Measurements from ENCODE around the gene TBCA. TPM values are rescaled to one million over a fixed set of nuclear protein-coding genes. Genes with fewer than 3 reads are reported as not detected.

TBCA gene
- total and polyA plus RNA-seq, 8 donors, result 33.3 to 328 (median 127) TPM

GRCh38 chr5:77812926-77813589 is 36.9 kb upstream of the TBCA start:
- DNase-seq, result no peak
- H3K9me3 ChIP-seq, result peaks cover 0 to 10% (median 5%) of the 10 kb centered on the region in 4 donors
- H3K27me3 ChIP-seq, result no peaks in the 10 kb centered on the region
- intact Hi-C loops (cut with DNase I; ENCODE audit: low total_unique reads), result no loop called here
- no peak overlapping the region for H3K4me3 ChIP-seq
- no peak overlapping the region for H3K27ac ChIP-seq
- H3K4me1 ChIP-seq, result no peaks in the 10 kb centered on the region
- H3K36me3 ChIP-seq, result no peaks in the 10 kb centered on the region
- TF ChIP-seq EP300 (IDR thresholded peaks at IDR 0.05) (no peak), POLR2AphosphoS5 (IDR thresholded peaks at IDR 0.05) (no peak), CTCF (IDR thresholded peaks at IDR 0.05) (no peak), POLR2A (IDR thresholded peaks at IDR 0.05) (no peak)
- WGBS, 5 donors, result 86 to 94% (median 89%) methylated on average over 3 of the region's 3 CpGs

- intact Hi-C loops (cut with DNase I; ENCODE audit: low total_unique reads), result no loop called here
- 0 to 88% (median 71%) methylated on average over 1 of the region's 1 CpG for WGBS, 5 donors
- DNase-seq, result no peak
Observed at GRCh38 chr5:77806213-77806843, 30.2 kb upstream of the TBCA start.

GRCh38 chr5:77798456-77798855 is 22.3 kb upstream of the TBCA start:
- TF ChIP-seq CTCF (IDR thresholded peaks at IDR 0.05) (no peak), EP300 (IDR thresholded peaks at IDR 0.05) (no peak), POLR2AphosphoS5 (IDR thresholded peaks at IDR 0.05) (no peak), POLR2A (IDR thresholded peaks at IDR 0.05) (no peak)
- Histone ChIP-seq H3K9me3 (peaks cover 0 to 31% (median 10%) of the 10 kb centered on the region in 4 donors), H3K36me3 (no peaks in the 10 kb centered on the region), H3K4me1 (no peaks in the 10 kb centered on the region), H3K27ac (no peak overlapping the region), H3K4me3 (no peak overlapping the region), H3K27me3 (no peaks in the 10 kb centered on the region)
- no peak for DNase-seq
- WGBS, 5 donors, result 58 to 66% (median 63%) methylated on average over 1 of the region's 1 CpG
- intact Hi-C loops (cut with DNase I; ENCODE audit: low total_unique reads), result no loop called here

More at GRCh38 chr5:77806213-77806843, 30.2 kb upstream of the TBCA start:
- no peak for TF ChIP-seq EP300 (IDR thresholded peaks at IDR 0.05)
- no peak for TF ChIP-seq POLR2AphosphoS5 (IDR thresholded peaks at IDR 0.05)
- TF ChIP-seq CTCF (IDR thresholded peaks at IDR 0.05), result no peak
- no peak for TF ChIP-seq POLR2A (IDR thresholded peaks at IDR 0.05)
- no peak overlapping the region for H3K4me3 ChIP-seq
- H3K27ac ChIP-seq, result no peak overlapping the region
- peaks cover 0 to 21% (median 14%) of the 10 kb centered on the region in 4 donors for H3K9me3 ChIP-seq
- H3K36me3 ChIP-seq, result no peaks in the 10 kb centered on the region
- H3K27me3 ChIP-seq, result no peaks in the 10 kb centered on the region
- no peaks in the 10 kb centered on the region for H3K4me1 ChIP-seq

- H3K27me3 ChIP-seq, result no peaks in the 10 kb centered on the region
- TF ChIP-seq CTCF (IDR thresholded peaks at IDR 0.05), result no peak
- no peak for TF ChIP-seq POLR2A (IDR thresholded peaks at IDR 0.05)
- TF ChIP-seq EP300 (IDR thresholded peaks at IDR 0.05), result no peak
- TF ChIP-seq POLR2AphosphoS5 (IDR thresholded peaks at IDR 0.05), result no peak
- H3K4me1 ChIP-seq, result no peaks in the 10 kb centered on the region
- no peak for DNase-seq
- WGBS, 5 donors, result 85 to 95% (median 94%) methylated on average over 1 of the region's 1 CpG
- no peaks in the 10 kb centered on the region for H3K36me3 ChIP-seq
- H3K4me3 ChIP-seq, result no peak overlapping the region
- intact Hi-C loops (cut with DNase I; ENCODE audit: low total_unique reads), result no loop called here
- no peak overlapping the region for H3K27ac ChIP-seq
- peaks cover 0 to 24% (median 7%) of the 10 kb centered on the region in 4 donors for H3K9me3 ChIP-seq
Observed at GRCh38 chr5:77797136-77797535, 21.0 kb upstream of the TBCA start.
